ENCODE results near the gene ITGB4. TPM values are rescaled to one million over a fixed set of nuclear protein-coding genes. Genes with fewer than 3 reads are reported as not detected.

ITGB4 gene
- polyA plus RNA-seq, 3 donors: 0.09 to 0.82 TPM; not detected in 1

DNA sequence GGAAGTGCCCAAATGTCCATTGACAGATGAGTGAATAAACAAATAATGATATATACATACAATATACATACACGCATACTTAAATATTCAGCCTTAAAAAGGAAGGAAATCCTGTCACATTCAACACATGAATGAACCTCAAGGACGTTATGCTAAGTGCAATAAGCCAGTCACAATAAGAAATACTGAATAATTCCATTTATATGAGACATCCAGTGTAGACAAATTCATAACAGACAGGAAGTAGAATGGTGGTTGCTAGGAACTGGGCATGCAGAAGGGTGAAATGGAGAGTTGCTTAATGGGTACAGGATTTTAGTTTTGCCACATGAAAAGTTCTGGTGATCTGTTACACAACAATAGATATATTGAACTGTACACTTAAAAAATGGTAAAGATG lies 8.8 kb upstream of the ITGB4 start:
- Mint-ChIP-seq H3K9me3 (no peaks in the 10 kb centered on the region), H3K36me3 (peaks cover 14% of the 10 kb centered on the region in 2 donors)
- no CpG with 5 or more reads among the region's 2 CpGs for WGBS (ENCODE audit: insufficient coverage)

DNA sequence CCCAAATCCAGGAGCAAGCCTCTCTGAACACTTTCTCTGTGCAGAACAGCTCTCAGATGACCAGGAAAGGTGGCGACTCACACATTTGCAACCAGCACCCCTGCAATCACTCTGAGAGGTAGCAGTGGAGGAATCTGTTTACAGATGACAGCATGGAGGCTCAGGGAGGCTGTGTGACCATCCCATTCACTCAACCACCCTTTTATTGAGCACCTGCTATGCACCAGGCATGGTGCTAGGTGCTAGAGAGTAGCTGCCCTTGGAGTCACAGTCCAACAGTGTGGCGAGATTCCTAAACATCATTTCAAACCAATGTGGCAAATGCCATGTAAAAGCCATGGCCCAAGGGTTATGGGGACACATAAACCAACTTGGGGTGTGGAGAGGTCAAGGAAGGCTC lies 1.5 kb upstream of the ITGB4 start:
- H3K4me3 ChIP-seq (replicated peaks in 1 of 3; ENCODE audit: low read depth in 2 of 3, low read length in 3 of 3): no peak overlapping the region
- no peak overlapping the region for H3K4me2 ChIP-seq (replicated peaks; ENCODE audit: extremely low read depth, low read length, poor library complexity, severe bottlenecking)
- WGBS (ENCODE audit: insufficient coverage): no CpG with 5 or more reads among the region's 2 CpGs
- H3K36me3 ChIP-seq (replicated peaks in 1 of 2; ENCODE audit: control insufficient read depth in 1 of 2, insufficient read depth in 2 of 2, low read length in 2 of 2): no peaks in the 10 kb centered on the region
- H3K27me3 ChIP-seq (ENCODE audit: control insufficient read depth in 2 of 2, insufficient read depth in 2 of 2, low read length in 2 of 2): peaks cover 17 to 36% of the 10 kb centered on the region in 2 donors
- TF ChIP-seq, protein P1, sequence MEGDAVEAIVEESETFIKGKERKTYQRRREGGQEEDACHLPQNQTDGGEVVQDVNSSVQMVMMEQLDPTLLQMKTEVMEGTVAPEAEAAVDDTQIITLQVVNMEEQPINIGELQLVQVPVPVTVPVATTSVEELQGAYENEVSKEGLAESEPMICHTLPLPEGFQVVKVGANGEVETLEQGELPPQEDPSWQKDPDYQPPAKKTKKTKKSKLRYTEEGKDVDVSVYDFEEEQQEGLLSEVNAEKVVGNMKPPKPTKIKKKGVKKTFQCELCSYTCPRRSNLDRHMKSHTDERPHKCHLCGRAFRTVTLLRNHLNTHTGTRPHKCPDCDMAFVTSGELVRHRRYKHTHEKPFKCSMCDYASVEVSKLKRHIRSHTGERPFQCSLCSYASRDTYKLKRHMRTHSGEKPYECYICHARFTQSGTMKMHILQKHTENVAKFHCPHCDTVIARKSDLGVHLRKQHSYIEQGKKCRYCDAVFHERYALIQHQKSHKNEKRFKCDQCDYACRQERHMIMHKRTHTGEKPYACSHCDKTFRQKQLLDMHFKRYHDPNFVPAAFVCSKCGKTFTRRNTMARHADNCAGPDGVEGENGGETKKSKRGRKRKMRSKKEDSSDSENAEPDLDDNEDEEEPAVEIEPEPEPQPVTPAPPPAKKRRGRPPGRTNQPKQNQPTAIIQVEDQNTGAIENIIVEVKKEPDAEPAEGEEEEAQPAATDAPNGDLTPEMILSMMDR (IDR thresholded peaks at IDR 0.05): no peak
- H4K20me1 ChIP-seq (ENCODE audit: insufficient read depth, low read length): no peaks in the 10 kb centered on the region
- intact Hi-C loops (cut with micrococcal nuclease): no loop called here
- H3K27ac Mint-ChIP-seq: no peak overlapping the region
- peaks cover 0 to 8% (median 3%) of the 10 kb centered on the region in 7 donors for H3K9me3 Mint-ChIP-seq
- no peak overlapping the region for H3K27ac ChIP-seq (ENCODE audit: low read depth in 1 of 2, low read length in 2 of 2)
- H3K4me3 Mint-ChIP-seq: peak overlapping the region in 1 of 2 donors; percentile 88
- H3K27me3 Mint-ChIP-seq (ENCODE audit: low read depth in 3 of 3): peaks cover 37 to 59% (median 40%) of the 10 kb centered on the region in 3 donors
- peaks cover 3 to 5% of the 10 kb centered on the region in 2 donors for H3K36me3 Mint-ChIP-seq
- H3K4me1 ChIP-seq (ENCODE audit: control insufficient read depth in 1 of 2, insufficient read depth in 2 of 2, low read length in 2 of 2): peaks cover 7 to 14% of the 10 kb centered on the region in 2 donors
- H3K79me2 ChIP-seq (ENCODE audit: insufficient read depth, low read length): no peaks in the 10 kb centered on the region
- no peak overlapping the region for H3K9ac ChIP-seq (ENCODE audit: insufficient read depth, low read length, poor library complexity, severe bottlenecking)
- H3K9me3 ChIP-seq (replicated peaks in 1 of 2; ENCODE audit: control insufficient read depth in 1 of 2, insufficient read depth in 1 of 2, low read length in 2 of 2): no peaks in the 10 kb centered on the region
- H3K4me1 Mint-ChIP-seq: peaks cover 9% of the 10 kb centered on the region
- no peak for DNase-seq
- no peak overlapping the region for H2AFZ ChIP-seq (ENCODE audit: insufficient read depth, low read depth, low read length, poor library complexity, severe bottlenecking)

More for the DNA sequence above, 8.8 kb upstream of the ITGB4 start:
- TF ChIP-seq, protein P1 (IDR thresholded peaks at IDR 0.05): no peak
- no peak for DNase-seq
- no peak overlapping the region for H3K27ac Mint-ChIP-seq
- no peak overlapping the region for H3K27ac ChIP-seq (ENCODE audit: low read depth in 1 of 2, low read length in 2 of 2)
- no peaks in the 10 kb centered on the region for H4K20me1 ChIP-seq (ENCODE audit: insufficient read depth, low read length)
- peaks cover 2% of the 10 kb centered on the region for H3K4me1 Mint-ChIP-seq
- intact Hi-C loops (cut with micrococcal nuclease): no loop called here
- no peaks in the 10 kb centered on the region for H3K79me2 ChIP-seq (ENCODE audit: insufficient read depth, low read length)
- peaks cover 4 to 15% (median 5%) of the 10 kb centered on the region in 3 donors for H3K27me3 Mint-ChIP-seq (ENCODE audit: low read depth in 3 of 3)
- H3K9me3 ChIP-seq (replicated peaks in 1 of 2; ENCODE audit: control insufficient read depth in 1 of 2, insufficient read depth in 1 of 2, low read length in 2 of 2): no peaks in the 10 kb centered on the region
- H3K36me3 ChIP-seq (replicated peaks in 1 of 2; ENCODE audit: control insufficient read depth in 1 of 2, insufficient read depth in 2 of 2, low read length in 2 of 2): peaks cover 3 to 14% of the 10 kb centered on the region in 2 donors
- H2AFZ ChIP-seq (ENCODE audit: insufficient read depth, low read depth, low read length, poor library complexity, severe bottlenecking): no peak overlapping the region
- H3K4me3 Mint-ChIP-seq: no peak overlapping the region
- no peak overlapping the region for H3K4me3 ChIP-seq (replicated peaks in 1 of 3; ENCODE audit: low read depth in 2 of 3, low read length in 3 of 3)
- H3K4me1 ChIP-seq (ENCODE audit: control insufficient read depth in 1 of 2, insufficient read depth in 2 of 2, low read length in 2 of 2): no peaks in the 10 kb centered on the region
- H3K27me3 ChIP-seq (ENCODE audit: control insufficient read depth in 2 of 2, insufficient read depth in 2 of 2, low read length in 2 of 2): no peaks in the 10 kb centered on the region
- H3K9ac ChIP-seq (ENCODE audit: insufficient read depth, low read length, poor library complexity, severe bottlenecking): no peak overlapping the region
- no peak overlapping the region for H3K4me2 ChIP-seq (replicated peaks; ENCODE audit: extremely low read depth, low read length, poor library complexity, severe bottlenecking)

Data from CD14-positive monocyte (primary cell).